OCI-LY1 (cell line): ENCODE measurements around the gene ESRRA.
A peak's percentile ranks its signal among the peaks of the same experiment; 100 is the strongest.

Experiments used
- H2AFZ ChIP-seq: fragments of 200-600 bp; sonication (generic), shearing (Covaris generic); 2 replicates; pipeline ENCODE4 v1.6.0; 2014; ENCODE audit warnings: antibody characterized with exemption, mild to moderate bottlenecking, low read length
- H3F3A ChIP-seq: fragments of 200-600 bp; sonication (generic), shearing (Covaris generic); 2 replicates; pipeline ENCODE4 v1.6.0; 2014; ENCODE audit warnings: mild to moderate bottlenecking, antibody characterized with exemption, low read length, moderate library complexity; ENCODE audit not compliant: insufficient read depth
- H3K27ac ChIP-seq: fragments of 200-600 bp; sonication (generic); 2 replicates; pipeline ENCODE4 v1.5.1; 2014; ENCODE audit warnings: low read length, mixed run types, mild to moderate bottlenecking, low read depth; ENCODE audit not compliant: poor library complexity, severe bottlenecking
- H3K27me3 ChIP-seq: fragments of 200-600 bp; sonication (generic); 2 replicates; pipeline ENCODE4 v1.6.0; 2014; ENCODE audit warnings: antibody characterized with exemption, mild to moderate bottlenecking, low read length, moderate library complexity; ENCODE audit not compliant: insufficient read depth
- H3K36me3 ChIP-seq: fragments of 200-600 bp; sonication (generic); 2 replicates; pipeline ENCODE4 v1.6.1; 2014; ENCODE audit warnings: mild to moderate bottlenecking, antibody characterized with exemption, low read length, moderate library complexity, mixed read lengths; ENCODE audit not compliant: insufficient read depth
- H3K4me1 ChIP-seq: fragments of 200-600 bp; sonication (generic); 2 replicates; pipeline ENCODE4 v1.5.1; 2014; ENCODE audit warnings: mild to moderate bottlenecking, low read length, moderate library complexity; ENCODE audit not compliant: insufficient read depth, severe bottlenecking
- H3K4me2 ChIP-seq: fragments of 200-600 bp; sonication (generic), shearing (Covaris generic); 2 replicates; pipeline ENCODE4 v1.6.1; 2014; ENCODE audit warnings: low read length
- H3K4me3 ChIP-seq: fragments of 200-600 bp; sonication (generic); 2 replicates; pipeline ENCODE4 v1.5.1; 2014; ENCODE audit warnings: low read length, low read depth, mild to moderate bottlenecking, mixed read lengths; ENCODE audit not compliant: poor library complexity, severe bottlenecking
- H3K79me2 ChIP-seq: fragments of 200-600 bp; shearing (Covaris generic); 2 replicates; pipeline ENCODE4 v1.6.1; 2016; ENCODE audit warnings: mixed run types, low read length, mixed read lengths; ENCODE audit not compliant: insufficient read depth
- H3K9ac ChIP-seq: fragments of 200-600 bp; sonication (generic), shearing (Covaris generic); 2 replicates; pipeline ENCODE4 v1.6.1; 2014; ENCODE audit warnings: mild to moderate bottlenecking, low read length, mixed read lengths
- H3K9me2 ChIP-seq: fragments of 200-600 bp; sonication (generic), shearing (Covaris generic); 2 replicates; pipeline ENCODE4 v1.6.1; 2014; ENCODE audit warnings: low read depth, mild to moderate bottlenecking, low read length, mixed read lengths
- H3K9me3 ChIP-seq: fragments of 200-600 bp; shearing (Covaris generic); 2 replicates; pipeline ENCODE4 v1.6.1; 2014; ENCODE audit warnings: low read length, mixed read lengths
- H4K20me1 ChIP-seq: fragments of 200-600 bp; sonication (generic), shearing (Covaris generic); 2 replicates; pipeline ENCODE4 v1.6.0; 2016; ENCODE audit warnings: mild to moderate bottlenecking, low read length; ENCODE audit not compliant: insufficient read depth
- EZH2 ChIP-seq: fragments of 200-600 bp; sonication (generic), shearing (Covaris generic); IDR thresholded peaks from 2 replicates; pipeline ENCODE4 v1.8.0; 2017; ENCODE audit warnings: borderline replicate concordance, mixed run types, mild to moderate bottlenecking, antibody characterized with exemption, low read length, moderate library complexity, mixed read lengths
- TF ChIP-seq, protein P1 (sequence below): fragments of 200-600 bp; sonication (generic), shearing (Covaris generic); IDR thresholded peaks from 2 replicates; pipeline ENCODE4 v1.5.1; 2017; ENCODE audit warnings: mild to moderate bottlenecking, antibody characterized with exemption, low read length, moderate library complexity, mixed read lengths

The ESRRA gene

DNA sequence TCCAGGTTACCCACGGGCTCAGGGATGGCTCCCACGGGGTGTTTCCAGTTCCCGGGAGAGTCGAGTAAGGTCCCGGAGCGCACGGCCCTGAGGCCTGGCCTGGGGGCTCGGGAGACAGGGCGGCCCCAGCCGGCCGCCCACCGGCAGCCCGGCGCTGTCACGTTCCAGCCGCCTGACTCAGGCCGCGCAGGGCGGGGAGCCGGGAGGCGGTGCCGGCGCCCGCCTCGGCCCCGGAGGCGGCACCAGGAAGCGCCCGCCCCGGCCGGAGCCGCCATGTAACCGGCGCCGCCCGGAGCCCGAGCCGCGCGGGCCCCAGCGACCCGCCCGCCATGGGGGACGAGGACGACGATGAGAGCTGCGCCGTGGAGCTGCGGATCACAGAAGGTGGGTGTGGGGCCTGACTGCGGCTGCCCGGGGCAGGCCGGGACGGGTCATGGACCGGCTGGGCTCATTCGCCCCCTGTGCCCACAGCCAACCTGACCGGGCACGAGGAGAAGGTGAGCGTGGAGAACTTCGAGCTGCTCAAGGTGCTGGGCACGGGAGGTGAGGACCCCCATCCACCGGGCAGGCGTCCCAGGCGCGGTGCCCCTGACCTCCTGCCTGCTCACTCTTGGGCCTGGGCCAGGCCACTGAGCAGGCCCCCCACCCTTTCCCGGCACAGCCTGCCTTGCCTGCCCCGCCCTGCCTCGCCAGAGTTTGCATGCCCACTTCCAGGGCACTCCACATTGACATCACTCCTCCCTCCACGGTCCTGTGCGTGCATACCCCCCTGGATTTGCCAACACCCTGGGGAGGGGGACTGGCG is 53.8 kb downstream of the ESRRA start, which contains the start of gene RPS6KA4:
Gene RPS6KA4 (plus strand): TSS at position 256 of the 805 bp plus-strand sequence. CDS start 74 bp downstream, at position 330.
- Histone ChIP-seq H3K27me3 (no peaks in the 10 kb centered on the region), H3F3A (no peaks in the 10 kb centered on the region), H3K9me2 (no peaks in the 10 kb centered on the region), H3K36me3 (peaks cover 35% of the 10 kb centered on the region; the same call in 1 of the 2 replicates), H3K4me2 (peak within 1 kb of the TSS; percentile 88), H3K9me3 (no peaks in the 10 kb centered on the region), H3K27ac (peak within 1 kb of the TSS; percentile 50), H4K20me1 (no peaks in the 10 kb centered on the region), H3K4me3 (peak within 1 kb of the TSS; percentile 71), H3K79me2 (no peaks in the 10 kb centered on the region), H3K9ac (peak within 1 kb of the TSS; percentile 80), H3K4me1 (peaks cover 26% of the 10 kb centered on the region), H2AFZ (no peak within 1 kb of the TSS)
- TF ChIP-seq EZH2 = no peak

DNA sequence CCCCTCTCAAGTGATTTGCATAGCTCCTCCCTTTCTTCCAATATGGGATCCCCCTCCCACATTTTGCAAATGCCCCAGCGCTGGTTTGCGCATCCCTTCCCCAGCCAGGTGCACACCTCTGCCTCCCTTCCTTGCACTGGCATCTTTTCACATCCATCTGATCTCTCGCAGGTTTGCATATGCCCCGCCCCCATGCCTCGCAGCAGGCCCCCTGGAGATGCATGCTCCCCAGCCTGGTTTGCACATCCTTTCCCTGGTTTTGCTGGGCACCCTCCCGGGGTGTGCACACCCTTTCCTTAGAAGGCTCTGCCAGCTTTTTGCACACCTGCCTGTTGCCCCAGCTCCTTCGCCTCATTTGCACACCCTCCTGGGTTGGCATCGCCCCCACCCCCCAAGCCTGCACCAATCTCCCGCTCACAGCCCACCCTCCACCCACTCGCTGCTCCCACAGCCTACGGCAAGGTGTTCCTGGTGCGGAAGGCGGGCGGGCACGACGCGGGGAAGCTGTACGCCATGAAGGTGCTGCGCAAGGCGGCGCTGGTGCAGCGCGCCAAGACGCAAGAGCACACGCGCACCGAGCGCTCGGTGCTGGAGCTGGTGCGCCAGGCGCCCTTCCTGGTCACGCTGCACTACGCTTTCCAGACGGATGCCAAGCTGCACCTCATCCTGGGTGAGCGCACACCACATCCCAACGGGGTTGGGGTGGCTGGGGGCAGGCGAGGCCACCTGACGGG is 54.6 kb downstream of the ESRRA start:
- Histone ChIP-seq H3K36me3 (peaks cover 35% of the 10 kb centered on the region), H3F3A (no peaks in the 10 kb centered on the region), H3K27ac (peak overlapping the region; percentile 50), H3K4me3 (peak overlapping the region; percentile 71), H4K20me1 (no peaks in the 10 kb centered on the region), H3K4me2 (peak overlapping the region; percentile 88), H2AFZ (no peak overlapping the region), H3K27me3 (no peaks in the 10 kb centered on the region), H3K9me2 (no peaks in the 10 kb centered on the region), H3K9ac (peak overlapping the region; percentile 80), H3K4me1 (peaks cover 26% of the 10 kb centered on the region), H3K79me2 (no peaks in the 10 kb centered on the region), H3K9me3 (no peaks in the 10 kb centered on the region)
- TF ChIP-seq, protein P1, sequence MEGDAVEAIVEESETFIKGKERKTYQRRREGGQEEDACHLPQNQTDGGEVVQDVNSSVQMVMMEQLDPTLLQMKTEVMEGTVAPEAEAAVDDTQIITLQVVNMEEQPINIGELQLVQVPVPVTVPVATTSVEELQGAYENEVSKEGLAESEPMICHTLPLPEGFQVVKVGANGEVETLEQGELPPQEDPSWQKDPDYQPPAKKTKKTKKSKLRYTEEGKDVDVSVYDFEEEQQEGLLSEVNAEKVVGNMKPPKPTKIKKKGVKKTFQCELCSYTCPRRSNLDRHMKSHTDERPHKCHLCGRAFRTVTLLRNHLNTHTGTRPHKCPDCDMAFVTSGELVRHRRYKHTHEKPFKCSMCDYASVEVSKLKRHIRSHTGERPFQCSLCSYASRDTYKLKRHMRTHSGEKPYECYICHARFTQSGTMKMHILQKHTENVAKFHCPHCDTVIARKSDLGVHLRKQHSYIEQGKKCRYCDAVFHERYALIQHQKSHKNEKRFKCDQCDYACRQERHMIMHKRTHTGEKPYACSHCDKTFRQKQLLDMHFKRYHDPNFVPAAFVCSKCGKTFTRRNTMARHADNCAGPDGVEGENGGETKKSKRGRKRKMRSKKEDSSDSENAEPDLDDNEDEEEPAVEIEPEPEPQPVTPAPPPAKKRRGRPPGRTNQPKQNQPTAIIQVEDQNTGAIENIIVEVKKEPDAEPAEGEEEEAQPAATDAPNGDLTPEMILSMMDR = peak; percentile 42; the same call in 1 of the 2 replicates
- TF ChIP-seq EZH2 = no peak

DNA sequence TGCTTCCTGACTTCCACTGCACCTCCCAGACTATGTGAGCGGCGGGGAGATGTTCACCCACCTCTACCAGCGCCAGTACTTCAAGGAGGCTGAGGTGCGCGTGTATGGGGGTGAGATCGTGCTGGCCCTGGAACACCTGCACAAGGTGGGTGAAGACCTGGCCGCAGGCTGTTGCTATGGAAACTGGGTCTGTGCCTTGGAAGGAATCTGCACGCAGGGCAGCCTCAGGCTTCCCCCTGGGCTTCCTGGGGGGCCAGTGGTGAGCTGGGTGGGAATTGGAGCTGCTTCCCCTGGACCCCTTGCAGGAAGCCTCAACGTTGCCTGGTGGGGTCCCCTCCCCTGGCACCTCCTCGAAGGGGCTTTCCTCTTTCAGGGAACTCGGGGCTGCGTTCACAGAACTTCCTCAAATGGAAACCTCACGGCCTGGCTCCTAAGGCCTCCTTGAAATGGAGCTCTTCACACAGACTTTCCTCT is 55.2 kb downstream of the ESRRA start:
- Histone ChIP-seq H3K36me3 (peaks cover 39% of the 10 kb centered on the region), H3K4me2 (peak overlapping the region; percentile 88; the same call in 1 of the 2 replicates), H3F3A (no peaks in the 10 kb centered on the region), H3K9ac (no peak overlapping the region; the same call in 1 of the 2 replicates), H4K20me1 (no peaks in the 10 kb centered on the region), H3K79me2 (no peaks in the 10 kb centered on the region), H2AFZ (no peak overlapping the region), H3K9me3 (no peaks in the 10 kb centered on the region), H3K4me1 (peaks cover 26% of the 10 kb centered on the region), H3K9me2 (no peaks in the 10 kb centered on the region), H3K27me3 (no peaks in the 10 kb centered on the region), H3K4me3 (peak overlapping the region; percentile 71), H3K27ac (no peak overlapping the region)
- TF ChIP-seq, protein P1 = no peak
- TF ChIP-seq EZH2 = no peak
